Sciatic nerve (tissue), 2 donors: ENCODE results near the gene TASP1. TPM values are rescaled to one million over a fixed set of nuclear protein-coding genes. Genes with fewer than 3 reads are reported as not detected.
A peak's percentile ranks its signal among the peaks of the same experiment; 100 is the strongest.

Source experiments
- ATAC-seq: fragments of 200-7000 bp; cut with Tn5 transposase; one replicate; pipeline ENCODE4 v1.9.1; 2020; ENCODE audit warnings: mild to moderate bottlenecking, moderate library complexity
- DNase-seq: peaks from one replicate; pipeline ENCODE4 v3.0.0-alpha.2; 2020; ENCODE audit warnings: low spot score
- intact Hi-C: fragments of 100-400 bp; cut with DNase I; formaldehyde crosslinking; loops from one replicate; pipeline ENCODE4 v1.14.2; 2022
- total RNA-seq: library from RNA; stranded (reverse); fragmentation: NEBNext Ultra II Directional; extraction: Animal tissue kit (Norgen Biotek cat#: 25700); gene quantifications from one replicate; pipeline ENCODE4 v1.2.1, GENCODE V29; 2021
- donor health status: DM: no; HTN: no; CAD: no.
- donor health status: DM: no; HTN: no; CAD: no.

TASP1 gene
- total RNA-seq, 1 donor from 2014 or later, result 22.7 TPM

- ATAC-seq (no peak), DNase-seq (no peak)
- intact Hi-C loops, result no loop called here
Measured at GRCh38 chr20:13458860-13459451, 179.8 kb downstream of the TASP1 start.

- intact Hi-C loops, result no loop called here
- no peak for DNase-seq
- no peak for ATAC-seq
Measured at GRCh38 chr20:13457487-13457886, 181.2 kb downstream of the TASP1 start.

- DNase-seq (no peak), ATAC-seq (peak; percentile 36)
- intact Hi-C loops, result no loop called here
Measured at GRCh38 chr20:13455713-13456112, 183.0 kb downstream of the TASP1 start.

- DNase-seq (no peak), ATAC-seq (no peak)
- intact Hi-C loops, result no loop called here
Measured at GRCh38 chr20:13453367-13453766, 185.4 kb downstream of the TASP1 start.

GRCh38 chr20:13452470-13453124, 186.1 kb downstream of the TASP1 start:
- intact Hi-C loops, result no loop called here
- ATAC-seq, result no peak
- DNase-seq, result no peak

DNA sequence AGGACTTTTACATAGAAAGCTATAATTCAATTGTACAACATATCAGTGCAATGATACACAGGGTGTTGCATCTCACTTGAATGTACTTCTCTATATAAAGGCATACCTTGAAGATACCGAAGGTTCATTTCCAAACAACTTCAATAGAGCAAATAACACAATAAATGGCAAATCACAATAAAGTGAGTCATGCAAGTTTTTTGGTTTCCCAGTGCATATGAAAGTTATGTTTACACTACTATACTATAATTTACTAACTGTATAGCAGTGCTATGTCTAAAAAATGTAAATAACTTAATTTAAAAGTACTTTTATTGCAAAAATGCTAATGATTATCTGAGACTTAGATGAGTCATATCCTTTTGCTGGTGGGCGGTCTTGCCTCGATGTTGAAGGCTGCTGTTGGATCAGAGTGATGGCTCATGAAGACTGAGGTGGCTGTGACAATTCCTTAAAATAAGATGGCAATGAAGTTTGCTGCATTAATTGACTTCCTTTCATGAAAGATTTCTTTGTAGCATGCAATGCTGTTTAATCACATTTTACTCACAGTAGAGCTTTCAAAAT, 188.8 kb downstream of the TASP1 start:
- no peak for ATAC-seq
- intact Hi-C loops, result no loop called here

DNA sequence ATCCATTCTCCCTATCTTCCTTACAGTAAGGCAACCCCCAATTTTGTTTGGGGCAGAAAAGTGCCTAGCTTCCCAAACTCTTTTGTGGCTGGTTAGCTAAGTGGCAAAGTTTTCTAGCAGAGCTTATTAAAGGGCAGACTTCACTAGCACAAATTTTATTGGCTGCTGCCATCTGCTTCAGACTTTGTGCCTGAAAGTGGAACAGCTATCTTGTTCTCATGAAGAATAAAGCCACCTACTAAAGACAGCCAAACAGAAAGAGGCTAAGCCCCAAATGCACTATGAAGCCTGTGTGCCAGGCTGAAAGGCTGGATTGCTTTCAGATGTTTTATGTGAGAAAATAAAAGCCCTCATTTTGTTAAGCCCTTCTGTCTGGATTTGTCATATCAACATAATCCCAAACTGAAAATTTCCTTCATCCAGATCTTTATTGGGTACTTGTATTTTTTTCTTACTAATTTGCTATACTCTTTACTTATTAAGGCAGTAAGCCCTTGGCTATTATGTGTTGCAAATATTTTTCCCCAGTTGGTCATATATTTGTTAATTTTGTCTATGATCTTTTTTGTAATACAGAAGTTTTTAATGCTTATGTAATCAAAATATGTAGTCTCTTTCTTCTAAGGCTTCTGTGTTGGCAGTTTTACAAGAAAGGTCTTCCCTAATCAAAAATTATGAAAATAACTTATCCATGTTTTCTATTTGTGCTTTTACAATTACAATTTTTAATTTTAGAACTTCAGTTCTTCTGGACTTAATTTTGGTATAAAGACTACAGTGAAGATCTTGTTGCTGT, 191.1 kb downstream of the TASP1 start:
- DNase-seq, result no peak
- intact Hi-C loops, result no loop called here
- ATAC-seq, result no peak

More for the DNA sequence above, 188.8 kb downstream of the TASP1 start:
- no peak for DNase-seq

- intact Hi-C loops, result no loop called here
- ATAC-seq (no peak), DNase-seq (no peak)
Measured at GRCh38 chr20:13443690-13444089, 195.0 kb downstream of the TASP1 start.

GRCh38 chr20:13442986-13443385, 195.7 kb downstream of the TASP1 start:
- intact Hi-C loops, result no loop called here
- no peak for DNase-seq
- ATAC-seq, result no peak

- intact Hi-C loops, result no loop called here
- ATAC-seq (no peak), DNase-seq (no peak)
Measured at GRCh38 chr20:13441388-13441787, 197.3 kb downstream of the TASP1 start.

DNA sequence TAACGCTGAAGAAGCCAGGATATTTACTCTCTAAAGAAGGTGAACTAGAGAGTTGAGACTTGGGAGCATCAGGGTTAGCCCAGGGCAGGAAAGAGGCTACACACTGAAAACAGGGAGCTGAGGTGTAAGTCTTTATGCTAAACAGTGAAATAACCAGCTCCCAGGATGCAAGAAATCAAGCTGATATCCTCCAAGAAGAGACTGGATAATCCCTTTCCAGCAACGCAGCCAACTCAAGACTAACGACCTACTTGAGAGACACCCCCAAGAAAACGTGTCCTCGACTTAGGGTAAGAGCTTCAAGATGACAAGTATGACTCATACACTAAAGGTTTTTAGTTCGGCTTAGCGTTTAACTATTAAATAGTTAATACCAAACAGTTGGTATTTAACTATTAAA, 202.2 kb downstream of the TASP1 start:
- DNase-seq (no peak), ATAC-seq (no peak)
- intact Hi-C loops, result no loop called here

- intact Hi-C loops, result no loop called here
- no peak for DNase-seq
- no peak for ATAC-seq
Measured at GRCh38 chr20:13432126-13432525, 206.6 kb downstream of the TASP1 start.

DNA sequence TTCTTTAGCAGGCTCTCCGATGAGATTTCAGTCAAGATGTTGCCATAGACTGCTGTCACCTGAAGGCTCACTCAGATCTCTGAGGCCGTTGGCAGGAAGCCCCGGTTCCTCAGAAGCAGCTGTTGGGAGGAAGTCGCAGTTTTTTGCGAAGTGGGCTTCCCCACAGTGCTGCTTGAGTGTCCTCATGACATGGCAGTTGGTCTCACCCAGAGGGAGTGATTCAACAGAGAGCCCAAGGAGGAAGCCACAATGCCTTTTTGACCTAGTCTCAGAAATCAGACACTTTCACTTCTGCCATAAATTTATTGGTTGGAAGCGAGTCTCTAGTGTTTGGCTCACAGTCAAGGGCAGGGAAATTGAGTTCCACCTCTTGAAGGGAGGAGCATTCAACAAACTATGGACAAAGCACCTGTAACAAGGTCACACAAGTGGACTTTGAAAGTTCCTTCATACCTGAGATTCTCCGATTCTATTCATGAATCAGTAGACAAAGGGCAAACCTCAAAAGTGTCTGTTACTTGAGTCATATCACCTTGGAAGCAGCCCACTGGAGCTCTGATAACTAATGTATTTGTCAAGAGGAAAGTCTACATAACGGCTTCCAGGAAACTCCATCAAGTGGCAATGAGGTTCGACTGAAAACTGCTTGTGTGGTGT, 208.3 kb downstream of the TASP1 start:
- no peak for DNase-seq
- ATAC-seq, result no peak
- intact Hi-C loops, result no loop called here

DNA sequence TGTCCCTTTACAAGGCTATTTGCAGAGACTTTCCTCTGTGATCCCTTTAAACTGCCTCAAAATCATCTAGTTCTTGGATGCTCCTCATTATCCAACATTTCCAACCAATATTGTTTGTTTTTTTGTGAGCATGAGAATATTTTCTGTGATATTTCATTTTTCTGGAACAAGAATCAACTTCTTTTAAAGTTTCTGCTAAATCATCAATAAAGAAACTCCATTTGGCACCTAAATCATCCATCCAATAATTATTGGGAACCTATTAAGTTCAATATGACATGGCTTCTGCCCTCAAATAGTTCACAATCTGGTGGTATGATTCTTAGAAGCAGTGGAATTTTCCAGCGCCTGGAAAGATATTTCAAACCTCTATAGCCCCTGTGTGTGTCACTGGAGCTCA, 210.0 kb downstream of the TASP1 start:
- DNase-seq (no peak), ATAC-seq (no peak)
- intact Hi-C loops, result no loop called here

DNA sequence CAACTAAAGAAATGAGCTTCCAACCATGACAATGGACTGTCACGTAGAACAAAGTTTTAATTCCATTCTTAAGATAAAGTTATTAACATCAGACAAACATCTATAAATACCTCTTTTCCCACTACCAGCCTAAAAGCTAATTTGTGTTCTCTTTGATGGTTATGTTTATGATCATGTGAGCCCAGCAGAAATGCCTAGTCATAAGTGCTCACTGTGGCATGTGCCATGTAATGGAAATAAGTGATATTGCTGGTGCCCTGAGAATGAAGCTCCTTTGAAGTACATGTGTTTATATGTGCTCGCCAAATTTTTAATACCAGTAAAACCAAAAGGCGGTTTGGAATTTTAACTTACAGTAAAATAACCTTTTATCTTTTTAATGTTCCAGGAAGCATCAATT, 211.9 kb downstream of the TASP1 start:
- DNase-seq (no peak), ATAC-seq (no peak)
- intact Hi-C loops, result no loop called here

DNA sequence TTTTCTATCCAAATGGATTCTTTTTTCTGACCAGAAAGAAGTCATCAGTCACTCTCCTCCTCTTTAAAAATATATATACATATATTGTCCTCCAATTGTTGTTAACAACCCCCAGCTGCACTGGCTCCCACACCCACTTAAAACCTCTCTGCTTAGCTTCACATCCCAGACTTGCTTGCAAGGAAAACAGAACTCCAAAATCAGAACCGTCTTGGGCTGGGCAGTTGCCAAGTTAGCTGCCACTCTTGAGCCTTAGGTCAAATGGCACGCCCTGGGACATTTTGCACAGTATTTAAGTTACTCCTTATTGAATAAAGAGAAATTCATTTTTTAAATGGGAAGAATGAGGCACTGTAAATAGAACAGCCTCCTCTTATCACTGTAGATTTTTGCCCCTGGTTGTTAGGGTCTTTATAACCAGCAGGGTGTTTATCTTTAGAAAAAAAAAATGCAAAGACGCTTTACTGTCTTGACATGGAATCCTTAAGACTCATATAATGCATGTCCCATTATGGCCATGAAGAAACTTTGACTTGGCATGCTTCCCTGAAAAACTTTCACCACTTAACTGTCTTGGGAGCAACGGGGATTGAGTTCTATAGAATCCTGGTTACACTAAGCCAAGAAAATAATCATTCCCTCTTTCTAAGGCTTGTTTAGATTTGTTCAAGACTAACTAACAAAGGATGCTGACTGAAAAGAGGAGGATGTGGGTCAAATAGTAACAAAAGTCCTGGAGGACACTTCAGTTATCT, 213.2 kb downstream of the TASP1 start:
- ATAC-seq (no peak), DNase-seq (no peak)
- intact Hi-C loops, result no loop called here

GRCh38 chr20:13424174-13424833, 214.4 kb downstream of the TASP1 start:
- intact Hi-C loops, result no loop called here
- no peak for DNase-seq

GRCh38 chr20:13423472-13424173, 215.1 kb downstream of the TASP1 start:
- ATAC-seq, result no peak
- intact Hi-C loops, result no loop called here
- no peak for DNase-seq

More at GRCh38 chr20:13424174-13424833, 214.4 kb downstream of the TASP1 start:
- ATAC-seq, result no peak
